ENCODE measurements around the gene GRIK1. TPM values are rescaled to one million over a fixed set of nuclear protein-coding genes. Genes with fewer than 3 reads are reported as not detected.
A peak's percentile ranks its signal among the peaks of the same experiment; 100 is the strongest.

The GRIK1 gene
- total and polyA plus RNA-seq, 3 experiments from 2014 or later, result not detected

GRCh38 chr21:29904359-29905282, 35.2 kb downstream of the GRIK1 start:
- no peak overlapping the region for H3K27ac ChIP-seq (ENCODE audit: low read depth, low read length)
- no peaks in the 10 kb centered on the region for H3K4me1 ChIP-seq (ENCODE audit: insufficient read depth, low read length)
- CTCF ChIA-PET, result no interaction called here
- H3K27me3 ChIP-seq (ENCODE audit: insufficient read depth, low read length, poor library complexity, severe bottlenecking), result no peaks in the 10 kb centered on the region
- no peaks in the 10 kb centered on the region for H3K9me3 ChIP-seq (ENCODE audit: low read length)
- H3K4me1 Mint-ChIP-seq, result no peaks in the 10 kb centered on the region
- H3K36me3 ChIP-seq (ENCODE audit: insufficient read depth, low read length), result no peaks in the 10 kb centered on the region
- H3K27me3 Mint-ChIP-seq, result peaks cover 0 to 1% of the 10 kb centered on the region in 2 donors
- peaks cover 9 to 17% (median 11%) of the 10 kb centered on the region in 5 donors for H3K9me3 Mint-ChIP-seq
- H3K36me3 Mint-ChIP-seq, result no peaks in the 10 kb centered on the region
- no peak overlapping the region for H3K4me3 ChIP-seq (ENCODE audit: low read length)
- POLR2A ChIA-PET, result no interaction called here
- no peak overlapping the region for H3K27ac Mint-ChIP-seq
- DNase-seq, result no peak
- no peak overlapping the region for H3K4me3 Mint-ChIP-seq

- H3K27ac ChIP-seq (ENCODE audit: low read depth, low read length), result no peak overlapping the region
- H3K9me3 ChIP-seq (ENCODE audit: low read length), result no peaks in the 10 kb centered on the region
- peaks cover 0 to 3% of the 10 kb centered on the region in 2 donors for H3K27me3 Mint-ChIP-seq
- POLR2A ChIA-PET, result no interaction called here
- H3K27me3 ChIP-seq (ENCODE audit: insufficient read depth, low read length, poor library complexity, severe bottlenecking), result no peaks in the 10 kb centered on the region
- H3K4me1 ChIP-seq (ENCODE audit: insufficient read depth, low read length), result no peaks in the 10 kb centered on the region
- peak overlapping the region in 1 of 8 donors; percentile 9 for H3K27ac Mint-ChIP-seq
- DNase-seq, result no peak
- CTCF ChIA-PET, result no interaction called here
- no peaks in the 10 kb centered on the region for H3K4me1 Mint-ChIP-seq
- H3K9me3 Mint-ChIP-seq, result peaks cover 0 to 14% (median 11%) of the 10 kb centered on the region in 5 donors
- H3K36me3 Mint-ChIP-seq, result no peaks in the 10 kb centered on the region
- H3K4me3 Mint-ChIP-seq, result no peak overlapping the region
- H3K36me3 ChIP-seq (ENCODE audit: insufficient read depth, low read length), result no peaks in the 10 kb centered on the region
- no peak overlapping the region for H3K4me3 ChIP-seq (ENCODE audit: low read length)
Measured at GRCh38 chr21:29896884-29897283, 42.9 kb downstream of the GRIK1 start.

- Mint-ChIP-seq H3K4me1 (no peaks in the 10 kb centered on the region), H3K36me3 (no peaks in the 10 kb centered on the region), H3K27ac (no peak overlapping the region), H3K27me3 (peaks cover 0 to 2% of the 10 kb centered on the region in 2 donors), H3K4me3 (no peak overlapping the region), H3K9me3 (peaks cover 0 to 10% (median 5%) of the 10 kb centered on the region in 5 donors)
- Histone ChIP-seq H3K27me3 (ENCODE audit: insufficient read depth, low read length, poor library complexity, severe bottlenecking) (no peaks in the 10 kb centered on the region), H3K9me3 (ENCODE audit: low read length) (no peaks in the 10 kb centered on the region), H3K36me3 (ENCODE audit: insufficient read depth, low read length) (no peaks in the 10 kb centered on the region), H3K4me1 (ENCODE audit: insufficient read depth, low read length) (no peaks in the 10 kb centered on the region), H3K27ac (ENCODE audit: low read depth, low read length) (no peak overlapping the region), H3K4me3 (ENCODE audit: low read length) (no peak overlapping the region)
- CTCF ChIA-PET, result interaction anchor here (0.6 kb wide), 1 partner anchor 1736 kb away, joined by 3 read pairs; no protein-coding TSS in a partner anchor
- no peak for DNase-seq
- POLR2A ChIA-PET, result no interaction called here
Measured at GRCh38 chr21:29893687-29894086, 46.1 kb downstream of the GRIK1 start.

- ChIA-PET CTCF (no interaction called here), POLR2A (no interaction called here)
- no peaks in the 10 kb centered on the region for H3K27me3 ChIP-seq (ENCODE audit: insufficient read depth, low read length, poor library complexity, severe bottlenecking)
- no peak for DNase-seq
- Mint-ChIP-seq H3K27me3 (peaks cover 0 to 2% of the 10 kb centered on the region in 2 donors), H3K4me1 (no peaks in the 10 kb centered on the region), H3K36me3 (no peaks in the 10 kb centered on the region), H3K9me3 (peaks cover 0 to 10% (median 6%) of the 10 kb centered on the region in 5 donors), H3K27ac (no peak overlapping the region), H3K4me3 (no peak overlapping the region)
- no peaks in the 10 kb centered on the region for H3K9me3 ChIP-seq (ENCODE audit: low read length)
- no peaks in the 10 kb centered on the region for H3K4me1 ChIP-seq (ENCODE audit: insufficient read depth, low read length)
- no peaks in the 10 kb centered on the region for H3K36me3 ChIP-seq (ENCODE audit: insufficient read depth, low read length)
- no peak overlapping the region for H3K27ac ChIP-seq (ENCODE audit: low read depth, low read length)
- no peak overlapping the region for H3K4me3 ChIP-seq (ENCODE audit: low read length)
Measured at GRCh38 chr21:29892379-29892778, 47.4 kb downstream of the GRIK1 start.

GRCh38 chr21:29888437-29888836, 51.4 kb downstream of the GRIK1 start:
- Mint-ChIP-seq H3K27me3 (no peaks in the 10 kb centered on the region), H3K36me3 (no peaks in the 10 kb centered on the region), H3K9me3 (peaks cover 0 to 6% (median 4%) of the 10 kb centered on the region in 5 donors), H3K27ac (no peak overlapping the region), H3K4me3 (no peak overlapping the region), H3K4me1 (no peaks in the 10 kb centered on the region)
- no peak overlapping the region for H3K4me3 ChIP-seq (ENCODE audit: low read length)
- H3K4me1 ChIP-seq (ENCODE audit: insufficient read depth, low read length), result no peaks in the 10 kb centered on the region
- H3K27me3 ChIP-seq (ENCODE audit: insufficient read depth, low read length, poor library complexity, severe bottlenecking), result no peaks in the 10 kb centered on the region
- ChIA-PET CTCF (no interaction called here), POLR2A (no interaction called here)
- no peak for DNase-seq
- H3K9me3 ChIP-seq (ENCODE audit: low read length), result no peaks in the 10 kb centered on the region
- H3K36me3 ChIP-seq (ENCODE audit: insufficient read depth, low read length), result no peaks in the 10 kb centered on the region
- H3K27ac ChIP-seq (ENCODE audit: low read depth, low read length), result no peak overlapping the region

- no peaks in the 10 kb centered on the region for H3K4me1 ChIP-seq (ENCODE audit: insufficient read depth, low read length)
- Mint-ChIP-seq H3K36me3 (no peaks in the 10 kb centered on the region), H3K4me1 (no peaks in the 10 kb centered on the region), H3K9me3 (peaks cover 0 to 6% (median 4%) of the 10 kb centered on the region in 5 donors), H3K27me3 (no peaks in the 10 kb centered on the region), H3K27ac (no peak overlapping the region), H3K4me3 (no peak overlapping the region)
- H3K27me3 ChIP-seq (ENCODE audit: insufficient read depth, low read length, poor library complexity, severe bottlenecking), result no peaks in the 10 kb centered on the region
- ChIA-PET POLR2A (no interaction called here), CTCF (no interaction called here)
- no peak overlapping the region for H3K4me3 ChIP-seq (ENCODE audit: low read length)
- DNase-seq, result no peak
- no peaks in the 10 kb centered on the region for H3K9me3 ChIP-seq (ENCODE audit: low read length)
- no peaks in the 10 kb centered on the region for H3K36me3 ChIP-seq (ENCODE audit: insufficient read depth, low read length)
- H3K27ac ChIP-seq (ENCODE audit: low read depth, low read length), result no peak overlapping the region
Measured at GRCh38 chr21:29887313-29888009, 52.3 kb downstream of the GRIK1 start.

GRCh38 chr21:29885491-29885890, 54.3 kb downstream of the GRIK1 start:
- DNase-seq, result no peak
- H3K4me3 Mint-ChIP-seq, result no peak overlapping the region
- CTCF ChIA-PET, result no interaction called here

GRCh38 chr21:29875873-29876272, 63.9 kb downstream of the GRIK1 start:
- no peak overlapping the region for H3K4me3 Mint-ChIP-seq
- no peaks in the 10 kb centered on the region for H3K4me1 Mint-ChIP-seq
- POLR2A ChIA-PET, result no interaction called here
- no peak overlapping the region for H3K4me3 ChIP-seq (ENCODE audit: low read length)
- no peaks in the 10 kb centered on the region for H3K36me3 Mint-ChIP-seq
- H3K4me1 ChIP-seq (ENCODE audit: insufficient read depth, low read length), result no peaks in the 10 kb centered on the region
- no peak for DNase-seq
- no peak overlapping the region for H3K27ac ChIP-seq (ENCODE audit: low read depth, low read length)
- peaks cover 0 to 13% (median 0%) of the 10 kb centered on the region in 5 donors for H3K9me3 Mint-ChIP-seq
- no peaks in the 10 kb centered on the region for H3K27me3 Mint-ChIP-seq
- H3K27me3 ChIP-seq (ENCODE audit: insufficient read depth, low read length, poor library complexity, severe bottlenecking), result no peaks in the 10 kb centered on the region
- H3K9me3 ChIP-seq (ENCODE audit: low read length), result no peaks in the 10 kb centered on the region
- H3K27ac Mint-ChIP-seq, result no peak overlapping the region
- no peaks in the 10 kb centered on the region for H3K36me3 ChIP-seq (ENCODE audit: insufficient read depth, low read length)
- CTCF ChIA-PET, result no interaction called here

More at GRCh38 chr21:29885491-29885890, 54.3 kb downstream of the GRIK1 start:
- POLR2A ChIA-PET, result no interaction called here
- H3K4me3 ChIP-seq (ENCODE audit: low read length), result no peak overlapping the region
- Mint-ChIP-seq H3K4me1 (no peaks in the 10 kb centered on the region), H3K27ac (no peak overlapping the region), H3K9me3 (peaks cover 0 to 6% (median 2%) of the 10 kb centered on the region in 5 donors), H3K27me3 (no peaks in the 10 kb centered on the region), H3K36me3 (no peaks in the 10 kb centered on the region)
- H3K27me3 ChIP-seq (ENCODE audit: insufficient read depth, low read length, poor library complexity, severe bottlenecking), result no peaks in the 10 kb centered on the region
- H3K9me3 ChIP-seq (ENCODE audit: low read length), result no peaks in the 10 kb centered on the region
- H3K4me1 ChIP-seq (ENCODE audit: insufficient read depth, low read length), result no peaks in the 10 kb centered on the region
- no peaks in the 10 kb centered on the region for H3K36me3 ChIP-seq (ENCODE audit: insufficient read depth, low read length)
- no peak overlapping the region for H3K27ac ChIP-seq (ENCODE audit: low read depth, low read length)

Data from CD8-positive, alpha-beta memory T cell (primary cell).